ENCODE results near the gene SPAG4.

Gene SPAG4

DNA sequence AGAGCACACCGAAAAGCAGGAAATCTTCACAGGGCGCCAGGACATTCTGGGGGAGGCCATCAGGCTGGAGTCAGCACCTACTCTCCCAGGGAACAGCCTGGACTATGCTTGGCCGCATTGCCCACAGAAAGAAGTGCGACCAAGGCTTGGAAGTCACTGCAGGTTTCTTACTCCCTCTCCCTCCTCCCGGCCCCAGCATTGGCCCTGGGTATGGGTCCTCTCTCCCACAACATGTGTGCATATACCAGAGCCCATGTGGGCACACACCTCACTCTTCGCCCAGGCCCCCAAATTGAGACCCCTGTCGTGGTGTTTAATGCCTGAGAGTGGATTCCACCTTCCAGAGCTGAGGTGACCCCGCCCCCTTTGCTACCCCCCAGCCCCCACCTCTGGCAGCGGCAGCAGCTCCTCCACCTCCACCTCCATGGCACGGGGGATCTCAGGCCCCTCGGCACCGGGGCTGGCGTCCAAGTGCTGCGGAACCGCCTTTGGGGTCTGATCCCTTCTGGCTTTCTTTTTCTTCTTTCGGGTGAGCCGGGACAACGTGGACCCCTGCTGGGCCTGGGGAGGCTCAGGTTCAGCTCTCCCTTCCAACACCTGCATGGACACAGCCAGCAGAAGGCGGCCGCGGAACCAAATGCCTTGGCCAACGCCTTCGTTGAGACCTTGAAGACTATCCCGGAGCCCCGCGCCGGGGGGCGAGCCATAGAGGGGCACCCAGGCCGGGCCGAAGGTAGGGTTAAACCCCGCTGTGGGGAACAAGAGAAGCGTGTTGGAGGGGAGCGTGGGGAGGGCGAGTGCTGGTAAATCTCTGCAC lies 15.2 kb upstream of the SPAG4 start:
- no peak for DNase-seq

DNA sequence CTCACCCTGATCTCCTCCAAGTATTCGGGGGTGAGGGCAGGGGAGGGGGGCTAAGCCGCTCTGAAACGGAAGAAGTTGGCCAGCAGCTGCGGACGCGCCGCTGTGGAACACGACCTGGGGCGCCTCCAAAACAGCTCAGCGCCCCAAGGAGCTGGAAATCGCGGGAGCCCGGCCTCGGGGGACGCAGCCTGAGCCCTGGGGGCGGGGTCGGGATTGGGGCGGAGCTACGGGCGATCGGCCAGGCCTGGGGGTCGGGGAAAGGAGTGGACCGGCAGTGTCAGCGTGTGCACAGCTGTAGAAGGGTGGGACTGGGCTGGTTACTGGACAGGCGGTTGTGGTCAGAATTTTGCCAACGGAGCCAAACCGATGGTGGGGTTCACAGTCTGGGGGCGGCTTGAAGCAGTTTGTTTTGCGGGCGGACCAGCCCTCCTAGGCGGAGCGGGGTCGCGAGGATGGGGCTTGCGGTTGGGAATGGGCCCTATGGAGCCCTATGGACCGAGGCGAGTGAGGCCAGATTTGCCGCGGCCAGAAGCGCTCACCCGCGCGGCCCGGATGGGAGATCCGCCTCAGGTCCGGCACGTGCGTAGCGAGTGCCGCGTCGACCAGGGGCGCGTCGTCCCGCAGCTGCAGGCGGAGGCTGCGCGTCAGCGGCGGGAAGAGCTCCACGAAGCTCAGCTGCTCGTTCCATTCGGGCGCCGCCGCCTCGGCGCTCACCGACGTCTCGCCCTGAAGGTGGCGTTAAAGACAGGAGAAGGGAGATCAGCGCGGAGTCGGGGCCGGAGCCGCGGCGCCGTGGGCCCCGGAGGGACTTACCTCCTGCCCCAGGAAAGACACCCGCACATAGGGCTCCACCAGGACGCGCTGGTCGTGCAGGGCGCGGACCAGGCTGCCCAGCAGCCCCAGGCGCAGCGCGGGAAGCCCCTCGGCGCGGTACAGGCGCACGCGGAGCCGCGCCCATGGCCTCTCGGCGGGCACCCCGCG lies 14.3 kb upstream of the SPAG4 start:
- peak; percentile 57 to 84 (median 71) for DNase-seq

DNA sequence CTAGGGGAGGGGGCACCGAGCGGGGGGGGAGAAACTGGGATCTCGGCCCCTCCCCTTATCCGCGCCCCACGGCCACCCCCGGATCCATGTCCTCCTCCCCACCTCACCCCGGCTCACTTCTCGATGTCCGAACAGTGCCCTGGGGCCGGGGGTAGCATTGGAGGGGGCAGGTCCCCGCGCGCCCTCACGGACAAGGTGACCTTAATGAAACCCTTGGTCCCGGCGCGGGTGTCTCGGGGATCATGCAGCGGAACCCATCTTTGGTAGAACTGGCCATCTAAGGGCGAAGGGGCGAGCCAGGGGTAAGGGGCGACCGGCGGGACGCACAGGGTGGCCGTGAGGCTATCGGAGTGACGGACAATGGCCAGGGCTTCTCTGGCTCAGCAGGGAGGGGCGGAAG lies 13.6 kb upstream of the SPAG4 start:
- DNase-seq = no peak

DNA sequence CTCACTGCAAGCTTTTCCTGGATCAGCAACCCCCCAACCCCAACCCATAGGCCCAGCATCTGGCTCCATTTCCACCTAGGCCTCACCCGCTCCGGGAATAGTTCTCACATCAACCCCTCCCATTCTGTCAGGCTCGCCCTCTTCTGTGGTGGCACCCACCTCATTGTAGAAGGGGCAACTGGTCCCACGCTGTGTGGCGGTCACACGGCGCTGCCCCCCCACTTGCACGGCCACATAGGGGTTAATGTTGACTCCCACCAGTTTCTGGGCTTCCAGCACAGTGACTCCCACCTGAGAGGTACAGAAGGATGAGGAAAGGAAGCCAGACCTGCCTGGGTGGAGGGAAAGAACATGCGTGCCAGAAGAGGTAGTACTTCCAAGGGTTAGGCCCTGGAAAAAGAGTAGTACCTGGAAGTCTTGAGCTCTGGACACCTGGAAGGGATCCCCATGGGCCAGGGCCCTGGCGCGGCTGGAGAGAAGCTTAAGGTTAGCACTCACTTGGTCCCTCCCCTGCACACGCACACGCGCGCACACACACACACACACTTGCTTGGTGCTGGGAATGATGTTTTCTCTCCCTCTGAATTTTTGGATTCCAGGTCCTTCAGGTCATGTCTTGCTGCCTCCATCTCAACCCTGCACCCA lies 12.7 kb upstream of the SPAG4 start:
- no peak for DNase-seq

DNA sequence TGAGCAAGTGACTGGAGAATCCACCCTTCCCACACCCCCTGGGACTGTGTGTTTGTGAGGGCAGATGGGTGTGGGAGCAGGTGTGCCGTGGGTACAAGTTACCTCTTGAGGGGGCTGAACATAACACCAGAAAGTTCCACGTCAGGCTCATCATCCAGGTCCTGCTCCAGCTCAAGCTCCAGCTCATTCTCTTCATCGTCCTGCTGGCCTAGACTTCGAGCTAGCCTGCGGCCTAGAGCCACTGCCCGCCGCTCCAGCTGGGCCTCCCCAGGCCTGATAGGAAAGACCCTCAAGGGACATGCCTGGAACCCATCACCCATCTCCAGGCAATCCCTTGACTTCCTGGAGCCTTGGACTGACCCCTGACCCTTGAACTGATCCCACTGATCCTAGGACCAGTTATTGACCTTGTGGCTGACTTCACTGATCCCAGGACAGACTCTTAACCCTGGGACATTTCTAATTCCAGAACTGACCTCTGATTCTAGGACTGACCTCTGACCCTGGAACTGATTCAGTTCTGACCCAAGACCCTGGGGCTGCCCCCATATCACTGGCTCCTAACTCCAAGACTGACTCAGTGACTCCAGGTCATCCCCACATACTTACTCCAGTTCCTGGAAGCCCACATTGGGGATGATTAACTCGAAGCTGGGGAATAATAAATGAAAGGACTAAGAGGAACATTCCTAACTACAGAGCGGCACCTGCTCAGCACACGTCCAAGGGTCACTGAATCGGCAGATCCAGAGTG lies 11.8 kb upstream of the SPAG4 start:
- no peak for DNase-seq

DNA sequence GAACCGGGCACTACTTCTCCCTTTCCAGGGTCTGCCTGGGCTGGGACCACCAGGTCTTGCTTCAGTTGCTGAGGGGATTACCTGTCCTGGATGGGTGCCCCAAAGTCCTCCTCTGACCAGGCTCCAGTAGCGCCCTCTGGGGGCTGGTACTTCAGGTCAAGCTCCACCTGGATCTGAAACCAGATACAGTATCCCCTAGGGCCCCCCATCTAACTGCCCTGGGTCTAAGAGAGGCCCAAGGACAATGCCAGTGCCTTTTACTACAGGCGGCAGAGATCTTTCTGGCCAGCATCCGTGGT lies 11.2 kb upstream of the SPAG4 start:
- DNase-seq = no peak

DNA sequence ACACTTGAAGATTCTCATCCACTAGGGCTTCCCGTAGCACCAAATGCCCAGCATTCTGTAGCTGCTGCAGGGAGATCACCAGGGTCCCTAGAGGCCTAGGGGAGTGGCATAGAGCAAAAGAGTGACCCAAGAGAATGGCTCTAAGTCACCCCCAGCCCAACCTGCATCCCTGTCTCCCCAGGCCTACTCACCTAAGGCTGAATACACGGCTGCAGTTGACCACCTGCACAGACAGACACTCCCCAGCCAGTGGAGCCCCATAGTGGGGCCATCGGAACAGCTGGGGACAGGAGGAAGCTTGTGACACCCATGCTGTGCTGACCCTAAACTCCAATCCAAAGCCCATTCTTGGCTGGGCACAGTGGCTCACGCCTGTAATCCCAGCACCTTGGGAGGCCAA lies 9.5 kb upstream of the SPAG4 start:
- no peak for DNase-seq

DNA sequence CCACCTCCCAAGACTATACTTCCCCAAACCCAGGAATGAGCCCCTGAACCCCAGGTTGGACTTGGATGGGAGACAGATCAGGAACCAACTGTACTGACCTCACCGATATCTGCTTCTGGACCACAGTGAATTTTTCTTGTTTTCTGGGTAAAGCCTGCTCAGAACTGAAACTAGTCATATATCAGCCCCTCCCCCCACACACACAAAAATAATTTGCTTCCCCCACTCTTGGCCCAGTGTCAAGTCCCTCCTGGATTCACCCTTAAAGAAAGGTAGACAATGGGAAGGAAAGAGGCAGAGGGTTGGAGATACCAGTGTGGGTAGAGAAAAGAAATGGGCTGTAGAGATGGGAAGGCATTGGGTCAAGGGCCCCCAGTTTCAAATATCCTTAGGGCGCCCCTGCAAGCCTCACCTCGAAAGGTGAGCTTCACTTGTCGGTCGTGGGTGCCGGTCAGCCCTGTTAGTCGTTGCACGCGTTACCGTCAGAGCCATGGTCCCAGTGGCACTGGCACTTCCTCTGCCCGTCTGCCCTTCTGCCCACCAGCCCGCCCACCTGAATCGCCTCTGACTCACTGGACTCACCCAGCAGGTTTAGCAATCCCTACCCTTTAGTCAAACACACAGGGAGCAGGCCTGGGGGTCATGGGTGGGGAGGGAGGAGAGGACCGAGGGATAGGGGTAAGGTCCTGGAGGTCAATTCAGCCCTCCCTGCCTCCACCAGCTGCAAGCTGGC lies 8.5 kb upstream of the SPAG4 start:
- no peak for DNase-seq

DNA sequence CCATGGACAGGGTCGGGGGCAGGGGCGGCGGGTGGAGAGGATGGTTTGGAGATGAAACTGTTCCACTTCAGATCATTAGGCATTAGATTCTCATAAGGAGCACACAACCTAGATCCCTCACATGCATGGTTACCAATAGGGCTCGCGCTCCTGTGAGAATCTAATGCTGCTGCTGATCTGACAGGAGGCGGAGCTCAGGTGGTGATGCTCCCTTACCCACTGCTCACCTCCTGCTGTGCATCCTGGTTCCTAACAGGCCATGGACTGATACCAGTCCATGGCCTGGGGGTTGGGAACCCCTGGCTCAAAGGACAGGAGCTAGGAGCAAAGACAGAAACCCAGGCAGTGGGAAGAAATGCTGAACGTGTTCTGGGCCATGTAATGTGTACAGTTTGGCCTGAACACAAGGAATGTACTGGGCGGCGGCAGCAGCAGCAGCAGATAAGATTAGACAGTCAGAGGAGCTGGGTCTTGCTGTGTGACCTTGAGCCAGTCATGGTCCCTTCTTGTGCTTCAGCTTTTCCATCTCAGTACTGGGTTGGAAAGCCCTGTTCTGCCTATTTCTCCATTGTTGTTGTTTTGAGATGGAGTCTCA lies 4.7 kb upstream of the SPAG4 start:
- no peak for DNase-seq

DNA sequence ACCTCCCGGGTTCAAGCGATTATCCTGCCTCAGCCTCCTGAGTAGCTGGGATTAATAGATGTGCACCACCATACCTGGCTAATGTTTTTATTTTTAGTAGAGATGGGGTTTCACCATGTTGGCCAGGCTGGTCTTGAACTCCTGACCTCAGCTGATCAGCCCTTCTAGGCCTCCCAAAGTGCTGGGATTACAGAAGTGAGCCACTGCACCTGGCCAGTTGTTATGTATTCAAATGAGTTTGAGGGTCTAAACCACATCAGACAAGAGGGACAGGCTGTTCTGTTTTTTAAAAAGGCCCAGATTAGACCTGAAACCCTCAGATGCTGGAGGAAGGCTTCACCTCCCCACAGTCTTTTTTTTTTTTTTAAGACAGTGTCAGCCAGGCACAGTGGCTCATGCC lies 4.1 kb upstream of the SPAG4 start:
- DNase-seq = no peak

DNA sequence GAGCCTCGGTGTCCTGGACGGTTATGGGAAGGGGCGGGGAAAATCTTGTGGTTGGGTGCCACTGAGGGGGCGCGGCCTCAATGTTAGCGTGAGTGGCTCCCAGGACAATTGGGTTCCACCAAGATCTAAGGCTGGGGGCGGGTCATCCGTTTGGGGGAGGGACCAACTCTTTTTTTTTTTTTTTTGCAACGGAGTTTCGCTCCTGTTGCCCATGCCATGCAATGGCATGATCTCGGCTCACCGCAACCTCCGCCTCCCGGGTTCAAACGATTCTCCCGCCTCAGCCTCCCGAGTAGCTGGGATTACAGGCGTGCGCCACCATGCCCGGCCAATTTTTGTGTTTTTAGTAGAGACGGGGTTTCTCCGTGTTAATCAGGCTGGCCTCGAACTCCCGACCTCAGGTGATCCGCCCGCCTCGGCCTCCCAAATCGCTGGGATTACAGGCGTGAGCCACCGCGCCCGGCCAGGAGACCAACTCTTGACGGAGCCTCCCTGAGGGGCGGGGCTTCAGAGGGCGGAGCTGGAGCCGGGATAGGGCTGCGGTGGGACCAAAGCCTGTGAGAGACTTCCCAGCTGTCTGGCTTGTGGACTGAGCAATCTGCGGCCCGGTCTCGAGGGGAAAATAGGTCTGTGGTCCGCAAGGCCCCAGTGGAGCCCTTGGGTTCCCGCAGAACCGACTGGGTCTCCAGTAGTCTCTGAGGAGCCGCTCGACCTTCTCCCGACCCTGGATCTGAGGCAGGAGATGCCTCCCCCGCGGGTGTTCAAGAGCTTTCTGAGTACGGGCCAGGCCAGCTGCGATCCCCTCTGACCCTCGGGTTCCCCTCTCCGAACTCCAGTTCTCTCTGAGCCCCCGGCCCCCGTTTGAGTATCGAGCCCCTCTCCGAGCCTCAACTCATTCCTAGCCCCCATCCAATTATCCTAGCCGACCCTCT lies 1.1 kb downstream of the SPAG4 start:
- peak; percentile 38 to 59 (median 52) for DNase-seq

DNA sequence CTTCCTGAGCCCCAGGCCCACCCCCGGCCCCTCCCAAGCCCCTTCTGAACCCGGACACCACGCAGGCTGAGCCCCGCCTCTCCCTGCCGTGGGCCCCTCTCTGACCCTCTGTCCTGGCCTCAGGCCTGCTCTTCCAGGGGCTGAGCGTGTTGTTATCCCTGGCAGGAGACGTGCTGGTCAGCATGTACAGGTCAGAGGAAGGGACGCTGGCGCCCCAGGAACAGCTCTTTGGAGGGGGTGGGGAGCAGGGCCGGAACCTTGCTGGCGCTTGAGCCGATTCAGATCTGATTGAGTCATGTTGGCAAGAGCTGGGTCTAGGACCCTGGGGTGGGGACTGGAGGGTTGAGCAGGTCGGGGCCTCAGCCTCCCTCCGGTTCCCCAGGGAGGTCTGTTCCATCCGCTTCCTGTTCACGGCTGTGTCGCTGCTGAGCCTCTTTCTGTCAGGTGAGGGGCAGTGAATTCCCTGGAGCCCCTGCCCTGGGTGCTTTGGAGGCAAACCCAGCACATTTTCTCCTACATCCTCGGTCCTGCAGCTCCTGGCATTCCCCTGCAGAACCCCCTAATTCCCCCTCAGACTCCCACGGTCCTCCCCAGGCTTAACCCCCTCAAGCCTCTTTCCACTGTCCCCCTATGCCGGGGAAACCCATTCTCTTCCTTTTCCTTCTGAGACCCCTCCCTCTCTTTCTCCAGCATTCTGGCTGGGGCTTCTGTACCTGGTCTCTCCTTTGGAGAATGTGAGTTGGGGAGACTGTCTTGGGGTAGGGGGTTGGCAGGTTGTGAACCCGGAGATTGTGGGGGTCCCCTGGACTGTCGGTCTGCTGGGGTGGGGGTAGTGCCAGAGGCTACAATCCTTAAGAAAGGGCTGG lies 2.0 kb downstream of the SPAG4 start:
- peak in 3 of 5 donors; percentile 14 to 55 (median 19) for DNase-seq

DNA sequence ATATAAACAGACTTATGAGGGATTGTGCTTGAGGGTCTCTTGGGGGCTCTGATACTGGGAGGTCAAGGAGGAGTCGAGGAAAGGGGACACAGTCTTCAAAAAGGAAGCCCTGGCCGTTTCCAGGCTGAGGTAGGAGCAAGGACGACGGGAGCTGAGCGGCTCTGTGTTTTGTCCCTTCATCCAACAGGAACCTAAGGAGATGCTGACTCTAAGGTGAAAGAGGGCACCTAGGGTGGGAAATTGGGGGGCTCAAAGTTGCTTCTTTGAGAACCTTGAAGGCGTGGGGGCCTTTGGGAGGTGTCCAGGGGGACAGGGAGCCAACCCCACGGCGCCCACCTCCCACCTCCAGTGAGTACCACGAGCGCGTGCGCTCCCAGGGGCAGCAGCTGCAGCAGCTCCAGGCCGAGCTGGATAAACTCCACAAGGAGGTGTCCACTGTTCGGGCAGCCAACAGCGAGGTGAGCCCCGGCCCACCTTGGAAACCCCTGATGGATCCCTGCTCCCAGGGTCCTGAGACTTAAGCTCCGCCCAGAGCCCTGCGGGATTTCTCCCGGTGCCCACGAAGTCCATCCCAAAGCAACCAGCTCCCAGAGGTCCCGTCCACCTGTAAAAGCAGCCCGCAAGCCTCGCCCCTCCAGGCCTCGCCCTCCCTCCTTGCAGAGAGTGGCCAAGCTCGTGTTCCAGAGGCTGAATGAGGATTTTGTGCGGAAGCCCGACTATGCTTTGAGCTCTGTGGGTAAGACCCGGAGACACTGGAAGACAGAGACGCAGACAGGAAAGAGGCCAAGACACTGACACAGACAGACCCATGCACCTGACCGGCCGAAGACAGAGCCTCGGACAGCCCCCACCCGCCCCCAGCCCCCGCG lies 2.9 kb downstream of the SPAG4 start:
- no peak for DNase-seq

DNA sequence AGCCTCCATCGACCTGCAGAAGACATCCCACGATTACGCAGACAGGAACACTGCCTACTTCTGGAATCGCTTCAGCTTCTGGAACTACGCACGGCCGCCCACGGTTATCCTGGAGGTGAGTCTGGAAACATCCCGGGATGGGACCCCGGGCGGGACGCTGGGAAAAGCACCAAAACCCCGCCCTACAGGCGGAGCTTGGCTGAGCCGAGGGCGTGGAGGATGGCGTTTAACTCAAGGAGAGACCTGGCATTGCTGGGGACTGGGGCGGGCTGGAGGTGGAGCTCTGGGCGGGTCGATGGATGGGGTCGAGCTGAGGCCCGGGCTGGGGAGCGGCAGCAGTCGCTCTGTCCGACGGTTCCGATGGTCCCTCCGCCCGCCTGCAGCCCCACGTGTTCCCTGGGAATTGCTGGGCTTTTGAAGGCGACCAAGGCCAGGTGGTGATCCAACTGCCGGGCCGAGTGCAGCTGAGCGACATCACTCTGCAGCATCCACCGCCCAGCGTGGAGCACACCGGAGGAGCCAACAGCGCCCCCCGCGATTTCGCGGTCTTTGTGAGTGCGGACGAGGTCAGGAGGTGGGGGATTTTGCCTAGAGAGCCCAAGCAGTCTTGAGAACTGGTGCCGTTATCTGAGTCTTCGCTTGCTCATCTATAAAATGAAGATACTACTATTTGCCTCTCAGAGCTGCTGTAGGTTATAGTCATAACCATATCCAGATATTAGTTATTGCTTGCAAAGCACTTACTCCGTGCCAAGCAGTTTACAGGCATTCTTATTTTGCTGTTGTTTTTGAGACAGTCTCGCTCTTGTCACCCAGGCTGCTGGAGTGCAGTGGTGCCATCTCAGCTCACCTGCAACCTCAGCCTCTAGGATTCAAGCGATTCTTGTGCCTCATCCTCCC lies 3.8 kb downstream of the SPAG4 start:
- DNase-seq = peak; percentile 53 to 80 (median 67)

DNA sequence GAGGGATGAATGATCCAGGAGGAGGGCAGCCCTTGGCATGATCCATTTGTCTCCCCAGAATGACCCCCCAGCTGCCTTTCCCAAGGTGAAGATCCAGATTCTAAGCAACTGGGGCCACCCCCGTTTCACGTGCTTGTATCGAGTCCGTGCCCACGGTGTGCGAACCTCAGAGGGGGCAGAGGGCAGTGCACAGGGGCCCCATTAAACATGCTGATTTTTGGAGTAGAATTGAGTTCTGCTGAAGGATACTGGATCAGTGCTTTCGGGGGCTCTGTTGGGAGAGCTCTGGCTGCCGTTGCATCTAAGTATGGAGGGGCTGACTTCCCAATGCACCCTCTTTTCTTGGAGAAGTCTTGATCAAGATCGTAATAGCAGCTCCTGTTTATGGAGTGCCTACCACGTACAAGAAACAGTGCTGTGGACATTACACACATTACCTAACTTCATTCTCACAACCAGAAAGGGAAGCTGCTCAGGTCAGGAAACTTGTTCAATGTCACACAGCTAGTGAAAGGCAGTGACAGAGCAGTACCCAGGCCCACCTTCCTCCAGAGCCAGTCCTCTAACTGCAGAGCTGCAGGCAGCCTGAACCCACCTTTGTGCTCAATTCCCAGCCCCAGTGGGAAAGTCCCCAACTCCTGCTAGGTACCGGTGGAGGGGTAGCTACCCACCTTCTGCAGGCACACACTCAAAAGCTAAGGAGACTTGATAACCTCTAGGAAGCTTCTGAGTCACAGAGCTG lies 5.4 kb downstream of the SPAG4 start:
- DNase-seq = no peak

DNA sequence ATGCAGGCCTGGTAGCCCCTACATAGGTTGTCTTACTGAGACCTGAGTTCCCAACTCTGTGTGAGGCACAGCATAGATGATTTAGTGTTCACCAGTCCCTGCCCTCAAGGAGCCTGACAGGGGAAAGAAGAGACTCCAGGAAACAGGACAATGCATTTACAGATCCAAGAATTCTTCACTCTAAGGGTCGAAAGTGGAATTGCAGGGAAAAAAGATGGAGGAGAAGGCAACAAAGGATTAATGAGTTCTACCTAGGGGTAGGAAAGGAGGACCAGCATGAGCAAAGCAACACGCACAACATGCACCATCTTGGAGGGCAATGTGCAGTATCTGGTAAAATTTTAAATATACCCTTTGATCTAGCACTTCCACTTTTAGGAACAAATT lies 5.9 kb downstream of the SPAG4 start:
- no peak for DNase-seq

Measured in T-helper 1 cell (primary cell).